WTC11 (cell line): ENCODE measurements around the gene TRIM10. TPM values are rescaled to one million over a fixed set of nuclear protein-coding genes. Genes with fewer than 3 reads are reported as not detected.

ENCODE experiments used
- ATAC-seq: fragments of 200-7000 bp; cut with Tn5 transposase; 2 replicates; pipeline ENCODE4 v1.10.0; 2021; ENCODE audit warnings: mild to moderate bottlenecking, moderate library complexity
- CTCF ChIA-PET: fragments of 300-600 bp; sonication (Branson Sonifier 250); formaldehyde crosslinking; loops from one replicate; lab custom pipeline; 2021; ENCODE audit warnings: antibody characterized with exemption; lab: Charles Lee
- POLR2A ChIA-PET: fragments of 350-600 bp; sonication (Branson Sonifier 250); formaldehyde crosslinking; loops from one replicate; lab custom pipeline; 2021; ENCODE audit warnings: antibody characterized with exemption; lab: Charles Lee
- DNase-seq: peaks from one replicate; pipeline ENCODE4 v3.0.0; 2021; ENCODE audit warnings: low spot score
- H3K27ac Mint-ChIP-seq: 2 replicates; pipeline ENCODE4 v1.8.0; 2021; ENCODE audit warnings: mixed read lengths
- H3K27me3 Mint-ChIP-seq: 2 replicates; pipeline ENCODE4 v1.8.0; 2021; ENCODE audit warnings: low read depth, mild to moderate bottlenecking, moderate library complexity, mixed read lengths
- H3K36me3 Mint-ChIP-seq: 2 replicates; pipeline ENCODE4 v1.8.0; 2021; ENCODE audit warnings: mixed read lengths
- H3K4me1 Mint-ChIP-seq: 2 replicates; pipeline ENCODE4 v1.8.0; 2022; ENCODE audit warnings: mixed read lengths
- H3K4me3 Mint-ChIP-seq: 2 replicates; pipeline ENCODE4 v1.8.0; 2021; ENCODE audit warnings: mild to moderate bottlenecking, moderate library complexity, mixed read lengths
- H3K9me3 Mint-ChIP-seq: 2 replicates; pipeline ENCODE4 v1.8.0; 2021; ENCODE audit warnings: mixed read lengths
- ATF1 ChIP-seq: sonication (generic); formaldehyde crosslinking; IDR thresholded peaks from 2 replicates; pipeline ENCODE4 v1.8.1; 2023; ENCODE audit warnings: mild to moderate bottlenecking, moderate library complexity, missing genetic modification reagents
- ATF3 ChIP-seq: sonication (generic); formaldehyde crosslinking; conservative IDR thresholded peaks from 2 replicates; pipeline ENCODE4 v1.8.1; 2022; ENCODE audit warnings: mild to moderate bottlenecking, missing genetic modification reagents
- CBFB ChIP-seq: sonication (generic); formaldehyde crosslinking; IDR thresholded peaks from 2 replicates; pipeline ENCODE4 v1.8.1; 2022; ENCODE audit warnings: mild to moderate bottlenecking, low read depth, missing genetic modification reagents
- CREB1 ChIP-seq: sonication (generic); formaldehyde crosslinking; IDR thresholded peaks from 2 replicates; pipeline ENCODE4 v1.8.0; 2023; ENCODE audit warnings: mild to moderate bottlenecking, missing genetic modification reagents
- E2F1 ChIP-seq: sonication (generic); formaldehyde crosslinking; IDR thresholded peaks from 2 replicates; pipeline ENCODE4 v1.8.0; 2022; ENCODE audit warnings: mild to moderate bottlenecking, missing genetic modification reagents
- ESRRA ChIP-seq: sonication (generic); formaldehyde crosslinking; IDR thresholded peaks from 2 replicates; pipeline ENCODE4 v1.8.1; 2022; ENCODE audit warnings: mild to moderate bottlenecking, missing genetic modification reagents, borderline replicate concordance
- KAT7 ChIP-seq: sonication (generic); formaldehyde crosslinking; IDR thresholded peaks from 2 replicates; pipeline ENCODE4 v1.8.1; 2023; ENCODE audit warnings: missing genetic modification reagents, mild to moderate bottlenecking, borderline replicate concordance
- NFYB ChIP-seq: sonication (generic); formaldehyde crosslinking; conservative IDR thresholded peaks from 2 replicates; pipeline ENCODE4 v1.8.0; 2022; ENCODE audit warnings: low read depth, missing genetic modification reagents
- PRRX2 ChIP-seq: fragments of 250-450 bp; sonication (Bioruptor Pico); IDR thresholded peaks from 2 replicates; pipeline ENCODE4 v1.8.0; 2021; ENCODE audit warnings: mild to moderate bottlenecking
- SMAD3 ChIP-seq: sonication (generic); formaldehyde crosslinking; IDR thresholded peaks from 2 replicates; pipeline ENCODE4 v1.8.0; 2022; ENCODE audit warnings: missing genetic modification reagents, mild to moderate bottlenecking, borderline replicate concordance
- TP53 ChIP-seq: sonication (generic); formaldehyde crosslinking; IDR thresholded peaks from 2 replicates; pipeline ENCODE4 v1.8.1; 2023; ENCODE audit warnings: mild to moderate bottlenecking, missing genetic modification reagents
- USF2 ChIP-seq: sonication (generic); formaldehyde crosslinking; IDR thresholded peaks from 2 replicates; pipeline ENCODE4 v1.8.1; 2023; ENCODE audit warnings: mild to moderate bottlenecking, missing genetic modification reagents, moderate library complexity
- ZNF263 ChIP-seq: sonication (generic); formaldehyde crosslinking; IDR thresholded peaks from 2 replicates; pipeline ENCODE4 v1.8.1; 2022; ENCODE audit warnings: low read depth, mild to moderate bottlenecking, moderate library complexity, missing genetic modification reagents
- ZNF512 ChIP-seq: sonication (generic); formaldehyde crosslinking; IDR thresholded peaks from 2 replicates; pipeline ENCODE4 v1.8.1; 2022; ENCODE audit warnings: missing genetic modification reagents, borderline replicate concordance
- total RNA-seq: library from RNA; stranded (reverse); gene quantifications from 3 replicates; pipeline ENCODE4 v1.2.3, GENCODE V29; 2021
- TF ChIP-seq, protein P1 (sequence below): fragments of 250-450 bp; sonication (Bioruptor Pico); IDR thresholded peaks from 2 replicates; pipeline ENCODE4 v1.9.0; 2021; ENCODE audit warnings: mild to moderate bottlenecking
- TF ChIP-seq, protein P2 (sequence below): sonication (generic); formaldehyde crosslinking; IDR thresholded peaks from 2 replicates; pipeline ENCODE4 v1.8.1; 2022; ENCODE audit warnings: low read depth, mild to moderate bottlenecking, moderate library complexity, missing genetic modification reagents, borderline replicate concordance

The TRIM10 gene
- total RNA-seq, 1 experiment from 2014 or later = 0.22 TPM

- TF ChIP-seq ATF1 (CRISPR knock-in tag) (no peak), ATF3 (no peak), KAT7 (CRISPR knock-in tag) (no peak), CBFB (CRISPR knock-in tag) (no peak), PRRX2 (CRISPR knock-in tag) (no peak), TP53 (CRISPR knock-in tag) (no peak), ZNF512 (no peak), ZNF263 (CRISPR knock-in tag) (no peak), NFYB (CRISPR knock-in tag) (no peak), CREB1 (CRISPR knock-in tag) (no peak)
- TF ChIP-seq, protein P1, sequence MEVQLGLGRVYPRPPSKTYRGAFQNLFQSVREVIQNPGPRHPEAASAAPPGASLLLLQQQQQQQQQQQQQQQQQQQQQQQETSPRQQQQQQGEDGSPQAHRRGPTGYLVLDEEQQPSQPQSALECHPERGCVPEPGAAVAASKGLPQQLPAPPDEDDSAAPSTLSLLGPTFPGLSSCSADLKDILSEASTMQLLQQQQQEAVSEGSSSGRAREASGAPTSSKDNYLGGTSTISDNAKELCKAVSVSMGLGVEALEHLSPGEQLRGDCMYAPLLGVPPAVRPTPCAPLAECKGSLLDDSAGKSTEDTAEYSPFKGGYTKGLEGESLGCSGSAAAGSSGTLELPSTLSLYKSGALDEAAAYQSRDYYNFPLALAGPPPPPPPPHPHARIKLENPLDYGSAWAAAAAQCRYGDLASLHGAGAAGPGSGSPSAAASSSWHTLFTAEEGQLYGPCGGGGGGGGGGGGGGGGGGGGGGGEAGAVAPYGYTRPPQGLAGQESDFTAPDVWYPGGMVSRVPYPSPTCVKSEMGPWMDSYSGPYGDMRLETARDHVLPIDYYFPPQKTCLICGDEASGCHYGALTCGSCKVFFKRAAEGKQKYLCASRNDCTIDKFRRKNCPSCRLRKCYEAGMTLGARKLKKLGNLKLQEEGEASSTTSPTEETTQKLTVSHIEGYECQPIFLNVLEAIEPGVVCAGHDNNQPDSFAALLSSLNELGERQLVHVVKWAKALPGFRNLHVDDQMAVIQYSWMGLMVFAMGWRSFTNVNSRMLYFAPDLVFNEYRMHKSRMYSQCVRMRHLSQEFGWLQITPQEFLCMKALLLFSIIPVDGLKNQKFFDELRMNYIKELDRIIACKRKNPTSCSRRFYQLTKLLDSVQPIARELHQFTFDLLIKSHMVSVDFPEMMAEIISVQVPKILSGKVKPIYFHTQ (CRISPR knock-in tag) = no peak
Measured at GRCh38 chr6:30111266-30111856, 49.6 kb downstream of the TRIM10 start (continued).

- Mint-ChIP-seq H3K36me3 (no peaks in the 10 kb centered on the region), H3K27ac (no peak overlapping the region), H3K9me3 (no peaks in the 10 kb centered on the region), H3K4me1 (peaks cover 29% of the 10 kb centered on the region), H3K27me3 (peaks cover 79% of the 10 kb centered on the region), H3K4me3 (no peak overlapping the region)
- ATAC-seq (no peak), DNase-seq (no peak)
- ChIA-PET POLR2A (no interaction called here), CTCF (interaction anchor here (0.8 to 6.6 kb wide), 13 partner anchors 10 to 349 kb away, joined by 3 to 389 read pairs (median 5); partner anchors contain the start of genes PPP1R11, RNF39 and TRIM26)
- no peak for TF ChIP-seq ESRRA
Measured at GRCh38 chr6:30104661-30105060, 56.4 kb downstream of the TRIM10 start.

GRCh38 chr6:30103872-30104179, 57.2 kb downstream of the TRIM10 start:
- Mint-ChIP-seq H3K4me1 (peaks cover 30% of the 10 kb centered on the region), H3K4me3 (peak overlapping the region; percentile 80), H3K36me3 (no peaks in the 10 kb centered on the region), H3K27ac (no peak overlapping the region), H3K27me3 (peaks cover 83% of the 10 kb centered on the region), H3K9me3 (no peaks in the 10 kb centered on the region)
- CTCF ChIA-PET = interaction anchor here (0.7 to 6.6 kb wide), 32 partner anchors 8 to 450 kb away, joined by 3 to 389 read pairs (median 5); partner anchors contain the start of genes POLR1H, PPP1R11, RNF39 and TRIM15
- DNase-seq (no peak), ATAC-seq (no peak)
- TF ChIP-seq NFYB (CRISPR knock-in tag) = no peak
- no peak for TF ChIP-seq USF2 (CRISPR knock-in tag)
- TF ChIP-seq, protein P2, sequence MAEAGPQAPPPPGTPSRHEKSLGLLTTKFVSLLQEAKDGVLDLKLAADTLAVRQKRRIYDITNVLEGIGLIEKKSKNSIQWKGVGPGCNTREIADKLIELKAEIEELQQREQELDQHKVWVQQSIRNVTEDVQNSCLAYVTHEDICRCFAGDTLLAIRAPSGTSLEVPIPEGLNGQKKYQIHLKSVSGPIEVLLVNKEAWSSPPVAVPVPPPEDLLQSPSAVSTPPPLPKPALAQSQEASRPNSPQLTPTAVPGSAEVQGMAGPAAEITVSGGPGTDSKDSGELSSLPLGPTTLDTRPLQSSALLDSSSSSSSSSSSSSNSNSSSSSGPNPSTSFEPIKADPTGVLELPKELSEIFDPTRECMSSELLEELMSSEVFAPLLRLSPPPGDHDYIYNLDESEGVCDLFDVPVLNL = no peak
- TF ChIP-seq SMAD3 = no peak
- TF ChIP-seq E2F1 (CRISPR knock-in tag) = no peak
- POLR2A ChIA-PET = interaction anchor here (1.0 kb wide), 1 partner anchor 27 kb away, joined by 3 read pairs; no protein-coding TSS in a partner anchor
